HepG2 (cell line): ENCODE data around the gene FOXRED2. TPM values are rescaled to one million over a fixed set of nuclear protein-coding genes. Genes with fewer than 3 reads are reported as not detected.
A peak's percentile ranks its signal among the peaks of the same experiment; 100 is the strongest.

Experiments used
- BRF2 ChIP-seq: sonication (generic); formaldehyde crosslinking; IDR thresholded peaks from 2 replicates; pipeline ENCODE4 v1.8.1; 2022; ENCODE audit warnings: mild to moderate bottlenecking, missing genetic modification reagents
- CBX5 ChIP-seq: sonication (generic); formaldehyde crosslinking; IDR thresholded peaks from 2 replicates; pipeline ENCODE4 v1.4.0; 2020; ENCODE audit warnings: missing genetic modification reagents, borderline replicate concordance
- CSRNP1 ChIP-seq: sonication (generic); formaldehyde crosslinking; IDR thresholded peaks from 2 replicates; pipeline ENCODE4 v1.8.1; 2023; ENCODE audit warnings: mild to moderate bottlenecking, missing genetic modification reagents
- DNMT1 ChIP-seq: sonication (generic); formaldehyde crosslinking; IDR thresholded peaks from 2 replicates; pipeline ENCODE4 v1.5.1; 2020; ENCODE audit warnings: mild to moderate bottlenecking, missing genetic modification reagents
- FOXA3 ChIP-seq: IDR thresholded peaks from 2 replicates; pipeline ENCODE4 v1.6.1; 2016; ENCODE audit warnings: missing genetic modification reagents, missing compliant biosample characterization
- GATAD1 ChIP-seq: IDR thresholded peaks from 2 replicates; pipeline ENCODE4 v1.6.1; 2016; ENCODE audit warnings: missing genetic modification reagents, missing compliant biosample characterization
- KAT2B ChIP-seq: fragments of 150-350 bp; IDR thresholded peaks from 2 replicates; pipeline ENCODE4 v1.6.1; 2014; ENCODE audit warnings: low read depth, low read length, borderline replicate concordance
- KDM3A ChIP-seq: IDR thresholded peaks from 2 replicates; pipeline ENCODE4 v1.6.1; 2018; ENCODE audit warnings: low read depth, missing compliant biosample characterization
- KDM5B ChIP-seq: sonication (generic); formaldehyde crosslinking; IDR thresholded peaks from 2 replicates; pipeline ENCODE4 v1.4.0; 2020; ENCODE audit warnings: missing genetic modification reagents, mild to moderate bottlenecking, borderline replicate concordance
- MAFK ChIP-seq, 2 experiments: IDR thresholded peaks in 1 of 2; conservative IDR thresholded peaks in 1 of 2; 2 replicates each; pipeline ENCODE4 v1.6.1; 2011; ENCODE audit warnings: improper control_type of control experiment in 2 of 2, low read length in 2 of 2
- MEIS1 ChIP-seq: sonication (generic); formaldehyde crosslinking; IDR thresholded peaks from 2 replicates; pipeline ENCODE4 v1.9.0; 2021; ENCODE audit warnings: mild to moderate bottlenecking, missing genetic modification reagents, moderate library complexity, borderline replicate concordance
- RAD21 ChIP-seq: fragments of 450-650 bp; formaldehyde crosslinking; IDR thresholded peaks from 2 replicates; pipeline ENCODE4 v1.5.0; 2020; ENCODE audit warnings: mild to moderate bottlenecking
- RARA ChIP-seq: IDR thresholded peaks from 2 replicates; pipeline ENCODE4 v1.6.1; 2016; ENCODE audit warnings: missing genetic modification reagents, missing compliant biosample characterization
- SOX6 ChIP-seq, 2 experiments: fragments of 450-650 bp in 1 of 2; sonication (generic) in 1 of 2; formaldehyde crosslinking in 1 of 2; IDR thresholded peaks; 2 replicates each; pipeline versions ENCODE4 v1.4.0 to v1.6.1; 2017 to 2020; ENCODE audit warnings: antibody characterized with exemption in 1 of 2, mild to moderate bottlenecking in 1 of 2, missing genetic modification reagents in 1 of 2
- STAG1 ChIP-seq: sonication (generic); formaldehyde crosslinking; IDR thresholded peaks from 2 replicates; pipeline ENCODE4 v1.4.0; 2020; ENCODE audit warnings: missing genetic modification reagents
- TSC22D2 ChIP-seq: sonication (generic); formaldehyde crosslinking; IDR thresholded peaks from 2 replicates; pipeline ENCODE4 v1.5.1; 2020; ENCODE audit warnings: missing genetic modification reagents, mild to moderate bottlenecking, borderline replicate concordance
- ZBTB49 ChIP-seq: sonication (generic); formaldehyde crosslinking; IDR thresholded peaks from 2 replicates; pipeline ENCODE4 v1.4.0; 2020; ENCODE audit warnings: missing genetic modification reagents, borderline replicate concordance
- ZNF205 ChIP-seq: IDR thresholded peaks from 2 replicates; pipeline ENCODE4 v1.6.1; 2018; ENCODE audit warnings: missing biosample characterization, missing genetic modification reagents
- ZNF512B ChIP-seq: sonication (generic); formaldehyde crosslinking; IDR thresholded peaks from 2 replicates; pipeline ENCODE4 v1.5.1; 2020; ENCODE audit warnings: missing genetic modification reagents, mild to moderate bottlenecking, borderline replicate concordance
- ZNF816 ChIP-seq: sonication (generic); formaldehyde crosslinking; IDR thresholded peaks from 2 replicates; pipeline ENCODE4 v1.8.0; 2022; ENCODE audit warnings: missing genetic modification reagents, mild to moderate bottlenecking, borderline replicate concordance
- polyA plus RNA-seq, 8 experiments: library from polyadenylated mRNA; depleted of rRNA in 3 of 8; stranded (reverse) in 7 of 8; unstranded in 1 of 8; fragments of >200 nt; fragmentation: Illumina TruSeq in 4 of 8; extraction: Trizol in 4 of 8; gene quantifications; 2 replicates each; pipeline versions ENCODE4 v1.2.1 to v1.2.3, GENCODE V29; 2011 to 2016; ENCODE audit warnings: low read depth in 4 of 8, missing spikeins in 1 of 8, mixed read lengths in 1 of 8; ENCODE audit not compliant: insufficient read depth in 1 of 8
- total RNA-seq, 5 experiments: library from RNA; depleted of rRNA; stranded (reverse); fragments of >200 nt; fragmentation: Illumina TruSeq; extraction: Trizol; gene quantifications; 2 replicates each; pipeline ENCODE4 v1.2.3, GENCODE V29; 2016; ENCODE audit warnings: low read depth in 1 of 5

Gene FOXRED2
- total and polyA plus RNA-seq, 2 of the 13 experiments (the other 11 are each of a cell fraction or from before 2014, with no cell fraction given): 9.3 to 28.1 TPM

- 0 out of 2 replicates have a peak, but pooled peaks have one; percentile 39 for TF ChIP-seq KDM5B
- TF ChIP-seq KDM3A (CRISPR knock-in tag): peak; percentile 91; the same call in 1 of the 2 replicates
- no peak for TF ChIP-seq MEIS1
- no peak for TF ChIP-seq CSRNP1 (CRISPR knock-in tag)
- 0 out of 2 replicates have a peak, but pooled peaks have one; percentile 43 for TF ChIP-seq ZNF512B (CRISPR knock-in tag)
- TF ChIP-seq GATAD1 (CRISPR knock-in tag): peak; percentile 56
- 0 out of 2 replicates have a peak, but pooled peaks have one; percentile 19 for TF ChIP-seq FOXA3 (CRISPR knock-in tag)
- TF ChIP-seq TSC22D2 (CRISPR knock-in tag): 0 out of 2 replicates have a peak, but pooled peaks have one; percentile 44
- TF ChIP-seq RARA (CRISPR knock-in tag): 0 out of 2 replicates have a peak, but pooled peaks have one; percentile 32
- no peak for TF ChIP-seq DNMT1
- peak; percentile 54; the same call in 1 of the 2 replicates for TF ChIP-seq CBX5 (CRISPR knock-in tag)
- TF ChIP-seq MAFK (conservative IDR thresholded peaks at IDR 0.05 in 1 of 2, IDR thresholded peaks at IDR 0.05 in 1 of 2; ENCODE audit: low read length in 2 of 2): no peak
- TF ChIP-seq KAT2B: no peak
- TF ChIP-seq SOX6 (IDR thresholded peaks at IDR 0.05): no peak
- 0 out of 2 replicates have a peak, but pooled peaks have one; percentile 32 for TF ChIP-seq SOX6 (CRISPR knock-in tag; IDR thresholded peaks at IDR 0.05)
- TF ChIP-seq ZNF816 (CRISPR knock-in tag): no peak
- TF ChIP-seq RAD21 (CRISPR knock-in tag): peak; percentile 96
- TF ChIP-seq STAG1 (CRISPR knock-in tag): peak; percentile 99
- peak; percentile 46; the same call in 1 of the 2 replicates for TF ChIP-seq ZNF205 (CRISPR knock-in tag)
- 0 out of 2 replicates have a peak, but pooled peaks have one; percentile 42 for TF ChIP-seq BRF2
- TF ChIP-seq ZBTB49: peak; percentile 56; the same call in 1 of the 2 replicates
Measured at GRCh38 chr22:36470162-36470993, 36.5 kb downstream of the FOXRED2 start (continued).
